HG03025 (cell line): ENCODE measurements around the gene GUCA2A.

ENCODE experiments used
- ATAC-seq: cut with Tn5 transposase; IDR thresholded peaks from one replicate; pipeline ENCODE4 v1.9.1; 2021; ENCODE audit warnings: mild to moderate bottlenecking, moderate library complexity; ENCODE audit not compliant: unreplicated experiment, low FRiP score

GUCA2A gene

GRCh38 chr1:42178249-42178648 lies 13.7 kb upstream of the GUCA2A start:
- no peak for ATAC-seq

- no peak for ATAC-seq
Measured at GRCh38 chr1:42177541-42177981, 13.0 kb upstream of the GUCA2A start.

GRCh38 chr1:42176902-42177519 lies 12.5 kb upstream of the GUCA2A start:
- no peak for ATAC-seq

GRCh38 chr1:42175314-42176054 lies 10.9 kb upstream of the GUCA2A start:
- no peak for ATAC-seq

GRCh38 chr1:42173961-42174735 lies 9.6 kb upstream of the GUCA2A start:
- no peak for ATAC-seq

- ATAC-seq: no peak
Measured at GRCh38 chr1:42173155-42173933, 8.8 kb upstream of the GUCA2A start.

GRCh38 chr1:42172381-42173133 lies 8.0 kb upstream of the GUCA2A start:
- no peak for ATAC-seq

GRCh38 chr1:42171679-42172266 lies 7.2 kb upstream of the GUCA2A start:
- ATAC-seq: no peak

GRCh38 chr1:42170779-42171621 lies 6.5 kb upstream of the GUCA2A start:
- no peak for ATAC-seq

- no peak for ATAC-seq
Measured at GRCh38 chr1:42168763-42169162, 4.2 kb upstream of the GUCA2A start.

- no peak for ATAC-seq
Measured at GRCh38 chr1:42168391-42168670, 3.8 kb upstream of the GUCA2A start.

- no peak for ATAC-seq
Measured at GRCh38 chr1:42167611-42168390, 3.3 kb upstream of the GUCA2A start.

- no peak for ATAC-seq
Measured at GRCh38 chr1:42165511-42166210, 1.1 kb upstream of the GUCA2A start.

- ATAC-seq: no peak
Measured at GRCh38 chr1:42163536-42164503, 725 bp downstream of the GUCA2A start.

- no peak for ATAC-seq
Measured at GRCh38 chr1:42163114-42163513, 1.4 kb downstream of the GUCA2A start.

GRCh38 chr1:42162181-42162580 lies 2.4 kb downstream of the GUCA2A start:
- ATAC-seq: no peak
